Neural cell (in vitro differentiated cells): ENCODE data around the gene CDK8. TPM values are rescaled to one million over a fixed set of nuclear protein-coding genes. Genes with fewer than 3 reads are reported as not detected.

Source experiments
- H2AFZ ChIP-seq: fragments of 200-600, 300-800 bp; sonication (generic), shearing (Covaris generic); 2 replicates; pipeline ENCODE4 v1.6.0; 2014; ENCODE audit warnings: low read depth, mild to moderate bottlenecking, antibody characterized with exemption, low read length, moderate library complexity
- H3F3A ChIP-seq: fragments of 200-600 bp; shearing (Covaris generic); 2 replicates; pipeline ENCODE4 v1.6.1; 2016; ENCODE audit warnings: mild to moderate bottlenecking, moderate library complexity, mixed read lengths, antibody characterized with exemption, low read length; ENCODE audit not compliant: insufficient read depth, poor library complexity, severe bottlenecking
- H3K27ac ChIP-seq: fragments of 200-600, 300-800 bp; sonication (generic), shearing (Covaris generic); 2 replicates; pipeline ENCODE4 v1.5.1; 2014; ENCODE audit warnings: mild to moderate bottlenecking, low read length, moderate library complexity
- H3K27me3 ChIP-seq: fragments of 300-800, 200-600 bp; sonication (generic), shearing (Covaris generic); 2 replicates; pipeline ENCODE4 v1.6.0; 2014; ENCODE audit warnings: mild to moderate bottlenecking, low read depth, low read length, moderate library complexity; ENCODE audit not compliant: insufficient read depth
- H3K36me3 ChIP-seq: fragments of 300-800, 200-600 bp; sonication (generic), shearing (Covaris generic); 2 replicates; pipeline ENCODE4 v1.5.1; 2014; ENCODE audit warnings: mild to moderate bottlenecking, antibody characterized with exemption, low read length, moderate library complexity; ENCODE audit not compliant: insufficient read depth
- H3K4me2 ChIP-seq: fragments of 300-800, 200-600 bp; sonication (generic), shearing (Covaris generic); 2 replicates; pipeline ENCODE4 v1.6.0; 2014; ENCODE audit warnings: mild to moderate bottlenecking, low read length
- H3K4me3 ChIP-seq: fragments of 300-800, 200-600 bp; sonication (generic), shearing (Covaris generic); 2 replicates; pipeline ENCODE4 v1.5.1; 2014; ENCODE audit warnings: mild to moderate bottlenecking, low read length, moderate library complexity
- H3K79me2 ChIP-seq: fragments of 200-600 bp; shearing (Covaris generic); replicated peaks from 2 replicates; pipeline ENCODE4 v1.6.0; 2014; ENCODE audit warnings: mild to moderate bottlenecking, low read length, moderate library complexity; ENCODE audit not compliant: insufficient read depth
- H3K9ac ChIP-seq: fragments of 300-800, 200-600 bp; sonication (generic), shearing (Covaris generic); 2 replicates; pipeline ENCODE4 v1.6.1; 2016; ENCODE audit warnings: mild to moderate bottlenecking, low read length, mixed read lengths
- H3K9me2 ChIP-seq: fragments of 200-600 bp; shearing (Covaris generic); 2 replicates; pipeline ENCODE4 v1.6.1; 2016; ENCODE audit warnings: mild to moderate bottlenecking, low read length, mixed read lengths; ENCODE audit not compliant: insufficient read depth
- H3K9me3 ChIP-seq: fragments of 200-600, 300-800 bp; sonication (generic), shearing (Covaris generic); 2 replicates; pipeline ENCODE4 v1.6.1; 2016; ENCODE audit warnings: mild to moderate bottlenecking, mixed run types, low read length, moderate library complexity, mixed read lengths
- H4K20me1 ChIP-seq: fragments of 200-600 bp; shearing (Covaris generic); 2 replicates; pipeline ENCODE4 v1.6.1; 2016; ENCODE audit warnings: mild to moderate bottlenecking, mixed run types; ENCODE audit not compliant: insufficient read depth
- CTCF ChIP-seq: fragments of 450-650 bp; IDR thresholded peaks from 2 replicates; pipeline ENCODE4 v1.5.1; 2014; ENCODE audit warnings: antibody characterized with exemption, mild to moderate bottlenecking, moderate library complexity; ENCODE audit not compliant: poor library complexity, severe bottlenecking
- EP300 ChIP-seq: fragments of 450-650 bp; conservative IDR thresholded peaks from 2 replicates; pipeline ENCODE4 v1.6.1; 2014; ENCODE audit warnings: antibody characterized with exemption, mild to moderate bottlenecking, moderate library complexity; ENCODE audit not compliant: poor library complexity, severe bottlenecking
- EZH2 ChIP-seq: fragments of 200-600, 300-800 bp; shearing (Covaris generic), sonication (generic); IDR thresholded peaks from 2 replicates; pipeline ENCODE4 v1.6.1; 2014; ENCODE audit warnings: antibody characterized with exemption, low read length, borderline replicate concordance, mild to moderate bottlenecking; ENCODE audit not compliant: insufficient read depth, poor library complexity, severe bottlenecking
- MXI1 ChIP-seq: fragments of 450-650 bp; conservative IDR thresholded peaks from 2 replicates; pipeline ENCODE4 v1.6.1; 2014; ENCODE audit warnings: antibody characterized with exemption, mild to moderate bottlenecking; ENCODE audit not compliant: poor library complexity, severe bottlenecking
- RAD21 ChIP-seq: fragments of 450-650 bp; conservative IDR thresholded peaks from 2 replicates; pipeline ENCODE4 v1.6.1; 2014; ENCODE audit warnings: antibody characterized with exemption, mild to moderate bottlenecking, moderate library complexity
- REST ChIP-seq: IDR thresholded peaks from 2 replicates; pipeline ENCODE4 v1.6.1; 2012; ENCODE audit warnings: borderline replicate concordance
- SMC3 ChIP-seq: fragments of 450-650 bp; conservative IDR thresholded peaks from 2 replicates; pipeline ENCODE4 v1.6.1; 2014; ENCODE audit warnings: antibody characterized with exemption, mild to moderate bottlenecking, moderate library complexity; ENCODE audit not compliant: poor library complexity
- TAF1 ChIP-seq: IDR thresholded peaks from 2 replicates; pipeline ENCODE4 v1.6.1; 2012; ENCODE audit warnings: low read depth
- polyA plus RNA-seq: library from polyadenylated mRNA; depleted of rRNA; stranded (reverse); fragments of >200 nt; gene quantifications from 2 replicates; pipeline ENCODE4 v1.2.3, GENCODE V29; 2014

Gene CDK8
- polyA plus RNA-seq, 1 donor from 2014 or later: 58.9 TPM

- Histone ChIP-seq H2AFZ (no peak overlapping the region), H4K20me1 (no peaks in the 10 kb centered on the region), H3K79me2 (peaks cover 13% of the 10 kb centered on the region), H3F3A (no peaks in the 10 kb centered on the region), H3K27me3 (no peaks in the 10 kb centered on the region), H3K4me3 (no peak overlapping the region), H3K9me2 (no peaks in the 10 kb centered on the region), H3K4me2 (no peak overlapping the region), H3K9me3 (no peaks in the 10 kb centered on the region), H3K36me3 (no peaks in the 10 kb centered on the region), H3K27ac (no peak overlapping the region), H3K9ac (no peak overlapping the region)
- TF ChIP-seq TAF1: no peak
- no peak for TF ChIP-seq EZH2
- no peak for TF ChIP-seq RAD21
- TF ChIP-seq EP300: no peak
- no peak for TF ChIP-seq SMC3
- TF ChIP-seq REST: no peak
- TF ChIP-seq MXI1: no peak
These were observed 66.8 kb downstream of the CDK8 start for GRCh38 chr13:26320766-26321165.

GRCh38 chr13:26323127-26323526 is 69.2 kb downstream of the CDK8 start:
- TF ChIP-seq TAF1: no peak
- TF ChIP-seq EZH2: no peak
- no peak for TF ChIP-seq MXI1
- TF ChIP-seq EP300: no peak
- no peak for TF ChIP-seq CTCF
- TF ChIP-seq SMC3: no peak
- no peak for TF ChIP-seq REST
- Histone ChIP-seq H3K9me3 (no peaks in the 10 kb centered on the region), H3K9ac (no peak overlapping the region), H3K4me3 (no peak overlapping the region), H2AFZ (no peak overlapping the region), H3K9me2 (no peaks in the 10 kb centered on the region), H3F3A (no peaks in the 10 kb centered on the region), H4K20me1 (no peaks in the 10 kb centered on the region), H3K27me3 (no peaks in the 10 kb centered on the region), H3K27ac (no peak overlapping the region), H3K36me3 (no peaks in the 10 kb centered on the region), H3K4me2 (no peak overlapping the region), H3K79me2 (peaks cover 23% of the 10 kb centered on the region)
